Measurements from ENCODE around the gene METAP1D. TPM values are rescaled to one million over a fixed set of nuclear protein-coding genes. Genes with fewer than 3 reads are reported as not detected.
"Not testable (repeated sequence)": the region's sequence is repeated elsewhere in the genome, so short reads cannot be mapped to it uniquely, and the experiment has no call there.

The METAP1D gene
- total and polyA plus RNA-seq, 12 donors: 1.7 to 21.8 (median 7.8) TPM

GRCh38 chr2:172052000-172052983 lies 52.5 kb downstream of the METAP1D start:
- H3K4me1 ChIP-seq (replicated peaks in 1 of 2): no peaks in the 10 kb centered on the region
- no peaks in the 10 kb centered on the region for H3K27me3 ChIP-seq
- no peaks in the 10 kb centered on the region for H3K36me3 ChIP-seq (replicated peaks in 1 of 2)
- 45 to 55% (median 49%) methylated on average over 4 of the region's 4 CpGs for WGBS, 4 donors
- no peaks in the 10 kb centered on the region for H3K9me3 ChIP-seq (replicated peaks in 1 of 3)
- intact Hi-C loops (cut with DNase I): no loop called here
- no peak for DNase-seq
- H3K27ac ChIP-seq: no peak overlapping the region
- TF ChIP-seq POLR2A (IDR thresholded peaks at IDR 0.05): no peak
- TF ChIP-seq CTCF (IDR thresholded peaks at IDR 0.05): no peak
- no peak overlapping the region for H3K4me3 ChIP-seq

GRCh38 chr2:172053486-172053885 lies 53.7 kb downstream of the METAP1D start:
- Histone ChIP-seq H3K27ac (no peak overlapping the region), H3K27me3 (no peaks in the 10 kb centered on the region), H3K4me3 (no peak overlapping the region), H3K4me1 (replicated peaks in 1 of 2) (no peaks in the 10 kb centered on the region), H3K36me3 (replicated peaks in 1 of 2) (no peaks in the 10 kb centered on the region), H3K9me3 (replicated peaks in 1 of 3) (no peaks in the 10 kb centered on the region)
- TF ChIP-seq CTCF (IDR thresholded peaks at IDR 0.05): no peak
- no peak for TF ChIP-seq POLR2A (IDR thresholded peaks at IDR 0.05)
- 83 to 88% (median 87%) methylated on average over 1 of the region's 1 CpG for WGBS, 4 donors
- DNase-seq: no peak
- intact Hi-C loops (cut with DNase I): no loop called here

GRCh38 chr2:172056293-172056692 lies 56.5 kb downstream of the METAP1D start:
- intact Hi-C loops (cut with DNase I): no loop called here
- H3K4me1 ChIP-seq (replicated peaks in 1 of 2): no peaks in the 10 kb centered on the region
- no peaks in the 10 kb centered on the region for H3K36me3 ChIP-seq (replicated peaks in 1 of 2)
- no peak overlapping the region for H3K27ac ChIP-seq
- no peaks in the 10 kb centered on the region for H3K27me3 ChIP-seq
- TF ChIP-seq POLR2A (IDR thresholded peaks at IDR 0.05) (no peak), CTCF (IDR thresholded peaks at IDR 0.05) (no peak)
- no peak overlapping the region for H3K4me3 ChIP-seq
- no peak for DNase-seq
- WGBS, 4 donors: 86 to 96% (median 92%) methylated on average over 2 of the region's 2 CpGs
- no peaks in the 10 kb centered on the region for H3K9me3 ChIP-seq (replicated peaks in 1 of 3)

DNA sequence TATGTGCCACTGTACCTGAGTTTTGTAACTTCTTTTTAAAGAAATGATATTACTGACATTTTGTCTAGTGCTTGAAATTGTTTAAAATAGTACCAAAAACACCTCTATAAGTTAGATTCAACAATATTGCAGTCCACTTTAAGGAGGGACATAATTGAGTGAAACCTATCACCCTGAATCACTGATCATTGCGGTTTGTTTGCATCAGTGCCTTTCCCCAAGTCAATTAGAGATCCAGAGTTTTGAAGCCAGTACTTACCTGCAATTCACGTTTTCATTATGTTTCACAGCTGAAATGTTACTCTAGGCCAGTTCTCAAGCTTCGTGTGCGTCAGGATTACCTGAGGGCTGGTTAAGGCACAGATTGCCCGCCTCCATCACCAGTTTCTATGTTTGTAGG lies 58.9 kb downstream of the METAP1D start:
- intact Hi-C loops (cut with DNase I): no loop called here
- no peaks in the 10 kb centered on the region for H3K9me3 ChIP-seq (replicated peaks in 1 of 3)

GRCh38 chr2:172060118-172060517 lies 60.4 kb downstream of the METAP1D start:
- H3K9me3 ChIP-seq (replicated peaks in 1 of 3); intact Hi-C loops (cut with DNase I); H3K4me3 ChIP-seq; H3K27ac ChIP-seq; H3K4me1 ChIP-seq (replicated peaks in 1 of 2); H3K36me3 ChIP-seq (replicated peaks in 1 of 2); DNase-seq; H3K27me3 ChIP-seq: not testable (repeated sequence)
- WGBS, 4 donors: 92 to 98% (median 96%) methylated on average over 5 of the region's 5 CpGs

More for the DNA sequence above, 58.9 kb downstream of the METAP1D start:
- H3K4me1 ChIP-seq (replicated peaks in 1 of 2): no peaks in the 10 kb centered on the region
- H3K27ac ChIP-seq: no peak overlapping the region
- no peak overlapping the region for H3K4me3 ChIP-seq
- WGBS, 4 donors: 89 to 96% (median 93%) methylated on average over 5 of the region's 5 CpGs
- no peaks in the 10 kb centered on the region for H3K36me3 ChIP-seq (replicated peaks in 1 of 2)
- H3K27me3 ChIP-seq: no peaks in the 10 kb centered on the region
- TF ChIP-seq CTCF (IDR thresholded peaks at IDR 0.05): no peak
- TF ChIP-seq POLR2A (IDR thresholded peaks at IDR 0.05): no peak
- DNase-seq: no peak
